Activated T-helper 2 cell treated with anti-CD3 and anti-CD28 coated beads, Interferon-gamma antibody, Interleukin-2, Interleukin-4, amounts not matched to agents 10 μg/mL and 5 μg/mL and 100 μg/mL, durations not matched to agents 14 hours and 24 hours and 36 hours (primary cell): ENCODE results near the gene VAT1. TPM values are rescaled to one million over a fixed set of nuclear protein-coding genes. Genes with fewer than 3 reads are reported as not detected.

Experiments
- DNase-seq: peaks from one replicate; pipeline ENCODE4 v3.0.0; 2021; ENCODE audit warnings: low spot score
- H3K27ac Mint-ChIP-seq: one replicate; pipeline ENCODE4 v1.8.0; 2021; ENCODE audit warnings: mixed read lengths
- H3K27me3 Mint-ChIP-seq: one replicate; pipeline ENCODE4 v1.8.0; 2021; ENCODE audit warnings: low read depth, mixed read lengths
- H3K36me3 Mint-ChIP-seq: one replicate; pipeline ENCODE4 v1.8.0; 2021; ENCODE audit warnings: low read depth, mixed read lengths
- H3K4me1 Mint-ChIP-seq: one replicate; pipeline ENCODE4 v1.8.0; 2021; ENCODE audit warnings: low read depth, mixed read lengths
- H3K4me3 Mint-ChIP-seq: one replicate; pipeline ENCODE4 v1.8.0; 2021; ENCODE audit warnings: low read depth, mild to moderate bottlenecking, moderate library complexity, mixed read lengths
- H3K9me3 Mint-ChIP-seq: one replicate; pipeline ENCODE4 v1.8.0; 2021; ENCODE audit warnings: mixed read lengths
- intact Hi-C: fragments of 100-400 bp; cut with micrococcal nuclease; formaldehyde crosslinking; loops from one replicate; pipeline ENCODE4 v1.15.1; 2023
- total RNA-seq: library from RNA; stranded (reverse); gene quantifications from 2 replicates; pipeline ENCODE4 v1.2.3, GENCODE V29; 2022

VAT1 gene
- total RNA-seq, 1 donor from 2014 or later: 18.6 TPM

DNA sequence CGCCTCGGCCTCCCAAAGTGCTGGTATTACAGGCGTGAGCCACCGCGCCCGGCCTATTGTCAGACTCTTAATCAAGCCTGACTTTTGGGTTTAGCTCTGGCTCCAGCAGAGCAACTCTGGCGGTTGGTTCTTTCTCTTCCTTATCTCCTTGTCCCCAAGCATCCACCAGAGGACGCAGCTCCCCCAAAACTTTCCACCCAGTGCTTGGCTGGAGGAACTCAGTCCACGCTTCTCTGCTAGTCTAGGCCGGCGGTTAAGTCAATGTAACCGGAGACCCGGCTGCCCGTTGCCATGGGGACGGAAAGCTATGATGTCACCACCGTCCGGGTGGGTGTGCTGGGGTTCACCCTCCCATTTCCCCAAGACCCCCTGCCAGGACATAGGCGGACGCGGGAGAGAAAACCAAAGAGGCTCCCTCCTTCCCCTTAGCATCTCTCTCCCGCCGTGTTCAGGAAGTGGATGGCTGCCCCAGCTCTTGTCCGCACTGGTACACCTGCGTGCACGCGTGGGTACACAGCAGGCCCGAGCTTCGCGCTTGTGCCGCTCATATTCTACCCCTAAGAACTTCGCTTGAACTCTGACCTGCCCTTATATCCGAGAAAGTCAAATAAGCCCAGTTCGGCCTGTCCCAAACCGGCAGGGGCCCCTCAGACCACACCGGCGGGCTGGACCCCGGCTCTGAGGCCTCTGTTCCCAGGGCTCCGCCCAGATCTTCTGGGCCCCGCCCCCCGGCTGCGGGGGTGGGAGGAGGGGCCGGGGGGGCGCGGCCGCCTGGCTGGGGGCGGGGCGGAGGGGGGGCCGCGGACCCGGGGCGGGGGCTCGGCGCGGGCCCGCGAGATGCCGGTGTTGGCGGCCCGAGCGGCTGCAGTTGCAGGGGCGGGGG, 2.5 kb upstream of the VAT1 start, which contains the start of gene RND2:
Gene RND2 (plus strand): TSS at position 825 of the 883 bp plus-strand sequence. CDS start 117 bp downstream, outside the sequence.
- intact Hi-C loops: loop anchor here (5.0 kb wide), 3 partner anchors 148 to 458 kb away; partner anchors contain the start of genes DHX8 and NBR1

DNA sequence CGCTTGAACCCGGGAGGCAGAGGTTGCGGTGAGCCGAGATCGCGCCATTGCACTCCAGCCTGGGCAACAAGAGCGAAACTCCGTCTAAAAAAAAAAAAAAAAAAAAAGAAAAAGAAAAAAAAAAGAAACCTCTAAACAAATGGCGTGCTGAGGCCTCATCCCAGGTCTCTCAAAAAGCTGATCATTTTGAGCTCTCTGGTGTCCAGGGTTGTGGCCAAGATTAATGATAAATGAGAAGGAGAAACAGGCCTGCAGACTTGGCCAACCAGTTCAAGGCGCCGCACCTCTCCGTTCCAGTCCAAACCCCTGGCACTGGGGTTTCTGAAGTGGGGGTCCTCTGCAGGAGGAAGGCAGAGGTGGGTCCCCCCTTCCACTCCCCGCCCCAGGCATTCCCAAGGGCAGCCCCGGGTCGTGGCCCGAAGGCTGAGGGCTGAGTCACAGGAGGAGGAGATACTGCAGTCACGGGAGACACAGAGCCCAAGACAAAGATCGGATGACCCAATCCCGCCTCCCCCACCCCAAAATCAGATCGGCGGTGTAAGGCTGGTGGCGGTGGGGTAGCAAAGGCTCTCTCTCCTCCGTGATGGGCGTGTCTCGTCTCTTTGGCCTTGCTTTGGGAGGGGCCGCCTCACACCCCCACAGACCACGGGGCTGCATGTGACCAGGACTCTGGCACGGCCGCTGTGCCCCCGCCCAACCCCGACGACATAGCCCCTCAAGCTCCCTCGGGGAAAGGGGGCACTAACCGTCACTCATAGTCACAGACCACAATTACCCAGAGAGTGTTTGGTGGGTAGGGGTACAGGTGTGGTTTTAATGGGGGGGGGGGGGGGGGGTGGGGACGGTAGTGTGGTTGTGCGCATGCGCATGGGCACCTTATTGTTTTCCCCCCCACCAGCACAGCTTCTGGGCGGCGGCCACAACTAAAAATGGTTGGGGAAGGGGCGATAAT, 1.1 kb downstream of the VAT1 start:
- intact Hi-C loops: loop anchor here (5.0 kb wide), 3 partner anchors 151 to 461 kb away; partner anchors contain the start of genes DHX8 and NBR1
- Mint-ChIP-seq H3K36me3 (no peaks in the 10 kb centered on the region), H3K27me3 (peaks cover 10% of the 10 kb centered on the region), H3K27ac (no peak overlapping the region), H3K4me3 (peak overlapping the region; percentile 82), H3K4me1 (peaks cover 26% of the 10 kb centered on the region), H3K9me3 (no peaks in the 10 kb centered on the region)
- DNase-seq: no peak

More for the DNA sequence above, 2.5 kb upstream of the VAT1 start, which contains the start of gene RND2:
- DNase-seq: peak; percentile 69
- peak within 1 kb of the TSS; percentile 84 for H3K27ac Mint-ChIP-seq
- peak within 1 kb of the TSS; percentile 90 for H3K4me3 Mint-ChIP-seq
- H3K27me3 Mint-ChIP-seq: peaks cover 11% of the 10 kb centered on the region
- H3K36me3 Mint-ChIP-seq: no peaks in the 10 kb centered on the region
- H3K9me3 Mint-ChIP-seq: no peaks in the 10 kb centered on the region
- peaks cover 16% of the 10 kb centered on the region for H3K4me1 Mint-ChIP-seq

DNA sequence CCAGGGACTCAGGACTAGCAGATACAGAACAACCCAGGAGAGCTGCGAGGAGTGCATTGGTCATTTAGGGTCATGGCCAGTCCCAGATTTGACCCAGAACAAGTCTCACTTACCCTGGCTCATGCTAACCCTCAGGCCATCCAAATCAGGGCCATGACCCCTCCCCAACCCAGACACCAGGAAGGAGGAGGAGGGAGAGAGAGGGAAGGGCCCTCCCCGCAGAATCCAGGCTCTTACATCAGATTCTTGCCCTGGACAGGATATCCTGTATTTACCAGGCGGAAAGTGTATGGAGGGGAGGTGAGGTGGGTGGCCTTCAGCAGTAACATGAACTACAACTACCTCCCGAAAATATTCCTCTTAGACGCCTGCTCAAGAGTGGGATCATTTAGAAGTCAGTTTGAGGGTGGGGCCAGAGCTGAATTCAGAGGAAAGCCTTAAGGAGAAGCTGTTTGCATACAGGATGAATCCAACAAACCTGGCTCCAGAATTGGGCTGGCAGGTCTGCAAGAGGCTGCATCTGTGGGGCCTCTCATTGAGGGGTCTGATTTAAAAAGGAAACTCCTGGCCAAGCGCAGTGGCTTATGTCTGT, 2.1 kb downstream of the VAT1 start:
- peaks cover 26% of the 10 kb centered on the region for H3K4me1 Mint-ChIP-seq
- no peak overlapping the region for H3K27ac Mint-ChIP-seq
- no peak for DNase-seq
- H3K9me3 Mint-ChIP-seq: no peaks in the 10 kb centered on the region
- peaks cover 3% of the 10 kb centered on the region for H3K36me3 Mint-ChIP-seq
- H3K4me3 Mint-ChIP-seq: peak overlapping the region; percentile 52
- peaks cover 7% of the 10 kb centered on the region for H3K27me3 Mint-ChIP-seq
- intact Hi-C loops: loop anchor here (5.0 kb wide), 3 partner anchors 152 to 462 kb away; partner anchors contain the start of genes DHX8 and NBR1

DNA sequence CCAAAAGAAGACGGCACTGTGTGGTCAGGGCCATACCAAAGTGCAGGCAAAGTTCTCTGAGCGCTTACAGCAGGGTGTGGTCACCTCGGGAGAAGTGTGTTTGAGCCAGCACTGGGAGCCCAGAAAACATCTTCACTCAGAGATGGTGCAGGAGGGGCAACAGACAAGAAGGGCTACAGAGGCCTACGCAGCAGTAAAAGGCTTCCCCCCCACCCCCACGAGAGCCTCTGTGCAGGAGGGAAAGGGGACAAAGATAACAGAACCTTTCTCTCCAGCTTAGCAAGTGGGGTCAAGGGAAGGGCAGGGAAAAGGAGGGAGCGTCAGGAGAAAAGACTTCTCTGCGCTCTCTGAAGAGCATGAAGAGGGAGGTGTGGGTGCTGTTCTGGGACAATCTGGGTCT, 2.8 kb downstream of the VAT1 start:
- H3K27me3 Mint-ChIP-seq: peaks cover 2% of the 10 kb centered on the region
- DNase-seq: no peak
- H3K27ac Mint-ChIP-seq: no peak overlapping the region
- peaks cover 21% of the 10 kb centered on the region for H3K4me1 Mint-ChIP-seq
- intact Hi-C loops: no loop called here
- peak overlapping the region; percentile 52 for H3K4me3 Mint-ChIP-seq
- no peaks in the 10 kb centered on the region for H3K9me3 Mint-ChIP-seq
- peaks cover 10% of the 10 kb centered on the region for H3K36me3 Mint-ChIP-seq

DNA sequence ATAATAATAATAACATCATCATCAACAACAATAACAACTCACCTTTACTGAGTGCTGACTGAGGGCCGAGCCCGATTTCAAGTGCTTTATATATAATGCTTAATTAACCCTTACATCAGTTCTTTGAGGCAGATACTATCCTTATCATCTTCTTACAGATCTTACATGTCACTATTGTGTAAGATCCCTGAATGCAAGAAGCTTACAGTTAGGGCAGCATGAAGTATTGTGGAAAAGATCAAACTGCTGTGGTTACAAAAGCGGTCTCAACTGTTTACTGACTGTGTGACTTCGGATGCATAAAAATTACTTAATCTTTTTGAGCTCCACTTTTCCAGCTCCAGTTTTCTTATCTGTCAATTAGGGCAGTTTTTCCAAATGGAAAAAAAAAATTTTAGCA, 3.3 kb downstream of the VAT1 start:
- Mint-ChIP-seq H3K27me3 (no peaks in the 10 kb centered on the region), H3K4me3 (no peak overlapping the region), H3K9me3 (no peaks in the 10 kb centered on the region), H3K27ac (no peak overlapping the region), H3K4me1 (peaks cover 19% of the 10 kb centered on the region), H3K36me3 (peaks cover 13% of the 10 kb centered on the region)
- DNase-seq: no peak
- intact Hi-C loops: no loop called here

DNA sequence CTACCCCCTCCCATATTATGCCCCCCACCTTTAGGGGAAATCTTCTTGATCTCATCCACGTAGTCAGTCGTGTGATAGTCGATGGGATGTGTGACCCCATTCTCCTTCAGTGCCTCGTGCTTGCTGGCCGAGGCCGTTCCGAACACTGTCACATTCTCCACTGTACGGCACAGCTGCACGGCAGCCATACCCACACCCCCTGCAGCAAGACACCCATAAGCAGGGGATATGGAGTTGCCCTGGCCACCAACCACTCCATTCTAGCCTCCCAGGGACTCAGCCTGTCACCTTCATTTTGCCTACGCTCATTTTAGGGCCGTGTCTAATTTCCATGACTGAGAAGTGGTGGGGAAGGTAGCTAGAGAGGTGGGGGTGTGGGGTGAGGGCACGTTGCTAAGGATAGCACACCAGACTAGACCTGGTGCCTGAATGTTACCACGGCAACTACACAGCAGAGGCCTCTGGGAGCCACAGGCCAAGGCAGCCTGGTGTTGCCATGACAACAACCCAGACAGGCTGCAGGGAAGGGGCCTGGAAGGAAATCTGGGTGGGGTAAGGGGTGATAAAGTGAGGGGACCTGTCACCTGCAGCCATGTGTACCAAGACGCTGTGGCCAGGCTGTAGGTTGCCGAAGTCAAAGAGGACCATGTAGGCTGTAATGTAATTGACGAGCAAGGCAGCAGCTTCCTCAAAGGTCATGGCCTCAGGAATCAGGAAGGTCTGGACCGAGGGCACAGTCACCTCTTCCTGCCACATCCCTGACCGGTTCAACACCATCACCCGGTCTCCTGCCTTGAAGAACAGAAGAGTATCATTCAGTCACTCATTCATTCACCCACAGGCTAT, 4.0 kb downstream of the VAT1 start:
- intact Hi-C loops: no loop called here
- DNase-seq: peak; percentile 37
- no peak overlapping the region for H3K27ac Mint-ChIP-seq
- H3K4me1 Mint-ChIP-seq: peaks cover 19% of the 10 kb centered on the region
- H3K4me3 Mint-ChIP-seq: no peak overlapping the region
- no peaks in the 10 kb centered on the region for H3K9me3 Mint-ChIP-seq
- H3K36me3 Mint-ChIP-seq: peaks cover 17% of the 10 kb centered on the region
- no peaks in the 10 kb centered on the region for H3K27me3 Mint-ChIP-seq

DNA sequence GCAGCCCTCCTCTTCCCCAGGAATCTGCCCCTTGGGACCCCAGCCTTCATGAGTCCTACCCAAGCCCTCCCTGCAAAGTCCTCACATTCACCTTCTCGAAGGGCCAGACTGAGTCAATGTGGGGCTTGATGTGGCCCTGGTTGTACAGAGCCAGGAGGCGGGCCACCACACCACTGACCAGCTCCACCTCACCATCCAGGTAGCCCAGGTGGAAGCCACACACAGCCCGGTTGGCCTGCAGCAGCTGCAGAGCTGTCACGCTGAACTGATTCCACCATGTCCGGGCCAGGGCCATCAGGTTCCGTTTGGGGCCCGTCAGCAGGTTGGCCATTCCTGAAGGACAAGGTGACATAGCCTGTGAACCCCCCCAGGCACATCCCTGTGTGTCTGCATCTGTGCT, 6.0 kb downstream of the VAT1 start:
- no peak for DNase-seq
- no peak overlapping the region for H3K4me3 Mint-ChIP-seq
- peaks cover 30% of the 10 kb centered on the region for H3K36me3 Mint-ChIP-seq
- no peaks in the 10 kb centered on the region for H3K27me3 Mint-ChIP-seq
- H3K4me1 Mint-ChIP-seq: peaks cover 18% of the 10 kb centered on the region
- H3K9me3 Mint-ChIP-seq: no peaks in the 10 kb centered on the region
- H3K27ac Mint-ChIP-seq: no peak overlapping the region
- intact Hi-C loops: no loop called here

DNA sequence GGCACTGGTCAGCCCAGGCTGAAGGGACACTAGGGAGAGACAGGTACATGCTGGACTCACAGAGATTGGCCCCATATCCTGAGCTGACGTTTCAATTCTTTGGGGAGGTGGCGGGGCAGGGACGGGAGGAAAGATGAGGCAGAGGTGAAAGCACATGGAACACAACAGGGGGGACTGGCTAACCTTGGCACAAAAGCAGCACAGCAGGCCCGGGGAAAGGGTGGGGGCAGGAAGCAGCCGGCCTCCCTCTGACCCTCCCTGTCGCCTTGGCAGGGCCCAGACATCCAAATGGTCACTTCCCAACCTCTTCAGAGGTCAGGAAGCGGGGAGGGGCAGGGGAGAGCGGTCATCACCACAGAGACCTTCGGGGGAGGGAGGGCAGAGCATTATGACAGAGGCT, 6.6 kb downstream of the VAT1 start:
- H3K4me3 Mint-ChIP-seq: no peak overlapping the region
- intact Hi-C loops: no loop called here
- H3K27ac Mint-ChIP-seq: no peak overlapping the region
- H3K27me3 Mint-ChIP-seq: no peaks in the 10 kb centered on the region
- no peak for DNase-seq
- peaks cover 19% of the 10 kb centered on the region for H3K4me1 Mint-ChIP-seq
- no peaks in the 10 kb centered on the region for H3K9me3 Mint-ChIP-seq
- peaks cover 32% of the 10 kb centered on the region for H3K36me3 Mint-ChIP-seq

DNA sequence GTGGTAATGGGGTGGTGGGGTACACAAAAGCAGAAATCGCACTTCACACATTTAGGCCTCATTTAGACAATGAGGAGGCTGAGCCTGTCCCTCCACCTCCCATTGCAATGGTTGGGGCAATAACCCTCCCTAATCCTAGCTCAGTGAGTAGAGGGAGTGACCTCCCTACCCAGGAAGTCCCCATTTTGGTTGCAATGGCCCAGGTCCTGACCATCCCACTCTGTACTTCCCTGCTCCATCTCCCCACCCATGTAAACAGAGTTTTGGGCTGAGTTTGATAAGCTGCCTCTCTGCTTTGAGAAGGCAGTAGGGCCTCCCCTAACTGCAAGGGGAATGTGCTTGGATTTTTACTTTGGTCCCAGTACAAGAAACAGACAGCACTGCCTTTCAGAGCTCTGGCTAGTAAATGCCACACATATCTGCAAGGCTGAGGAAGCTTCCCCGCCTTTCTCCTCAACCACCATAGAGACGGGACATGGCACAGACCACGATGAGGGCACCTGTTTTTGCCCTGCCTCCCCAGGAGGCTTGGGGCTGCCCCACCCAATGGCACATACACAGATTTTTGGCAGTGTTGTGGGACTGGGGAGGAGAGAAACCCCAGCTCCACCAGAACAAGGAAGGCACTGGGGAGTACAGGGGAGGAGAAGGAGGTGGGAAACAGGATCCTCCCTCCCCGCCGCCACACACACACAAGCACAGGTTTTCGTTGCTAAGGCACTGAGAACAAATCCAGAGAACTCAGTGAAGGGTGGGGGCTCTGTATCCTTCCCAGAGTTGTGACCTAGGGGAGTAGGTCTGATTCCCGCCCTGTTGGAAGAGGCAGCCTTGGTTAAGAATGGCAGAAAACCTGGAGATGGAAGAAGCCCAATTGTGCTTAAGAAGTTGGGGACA, 7.3 kb downstream of the VAT1 start:
- Mint-ChIP-seq H3K4me3 (no peak overlapping the region), H3K36me3 (peaks cover 37% of the 10 kb centered on the region), H3K9me3 (no peaks in the 10 kb centered on the region), H3K4me1 (peaks cover 22% of the 10 kb centered on the region), H3K27me3 (no peaks in the 10 kb centered on the region), H3K27ac (no peak overlapping the region)
- no peak for DNase-seq
- intact Hi-C loops: no loop called here

DNA sequence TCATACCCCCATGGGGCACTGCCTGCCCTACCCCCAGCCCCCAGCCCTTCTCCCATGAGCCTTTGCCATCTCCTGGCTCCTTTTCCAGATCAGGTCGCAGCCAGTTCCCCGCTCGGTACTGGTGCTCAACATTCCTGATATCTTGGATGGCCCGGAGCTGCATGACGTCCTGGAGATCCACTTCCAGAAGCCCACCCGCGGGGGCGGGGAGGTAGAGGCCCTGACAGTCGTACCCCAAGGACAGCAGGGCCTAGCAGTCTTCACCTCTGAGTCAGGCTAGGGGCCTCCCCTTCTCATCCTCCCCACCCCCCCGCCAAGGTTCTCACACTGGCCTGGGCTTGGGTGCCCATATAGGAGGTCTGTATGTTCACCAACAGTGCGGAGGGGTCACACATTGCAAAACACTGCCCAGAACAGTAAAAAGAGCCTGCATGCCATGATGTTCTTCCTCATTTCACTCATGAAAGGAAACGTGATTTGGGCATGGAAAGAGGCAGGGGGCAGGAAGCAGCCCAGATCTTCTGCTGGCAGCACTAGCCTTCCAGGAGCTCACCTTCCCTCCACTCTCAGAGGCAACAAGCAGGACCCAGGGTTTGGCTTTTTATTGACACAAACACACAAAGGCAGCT, 8.1 kb downstream of the VAT1 start:
- peaks cover 17% of the 10 kb centered on the region for H3K4me1 Mint-ChIP-seq
- no peak for DNase-seq
- H3K36me3 Mint-ChIP-seq: peaks cover 37% of the 10 kb centered on the region
- intact Hi-C loops: no loop called here
- no peaks in the 10 kb centered on the region for H3K9me3 Mint-ChIP-seq
- H3K4me3 Mint-ChIP-seq: no peak overlapping the region
- no peaks in the 10 kb centered on the region for H3K27me3 Mint-ChIP-seq
- H3K27ac Mint-ChIP-seq: no peak overlapping the region

DNA sequence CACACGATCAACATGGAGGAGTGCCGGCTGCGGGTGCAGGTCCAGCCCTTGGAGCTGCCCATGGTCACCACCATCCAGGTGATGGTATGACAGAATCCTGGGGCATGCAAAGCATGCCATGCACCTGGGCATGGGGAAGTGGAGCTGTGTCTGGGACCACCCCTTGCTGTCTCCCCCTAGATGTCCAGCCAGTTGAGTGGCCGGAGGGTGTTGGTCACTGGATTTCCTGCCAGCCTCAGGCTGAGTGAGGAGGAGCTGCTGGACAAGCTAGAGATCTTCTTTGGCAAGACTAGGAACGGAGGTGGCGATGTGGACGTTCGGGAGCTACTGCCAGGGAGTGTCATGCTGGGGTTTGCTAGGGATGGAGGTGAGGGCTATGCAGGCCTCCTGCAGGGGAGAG, 8.9 kb downstream of the VAT1 start:
- H3K4me1 Mint-ChIP-seq: peaks cover 10% of the 10 kb centered on the region
- H3K9me3 Mint-ChIP-seq: no peaks in the 10 kb centered on the region
- no peak for DNase-seq
- H3K27ac Mint-ChIP-seq: no peak overlapping the region
- peaks cover 37% of the 10 kb centered on the region for H3K36me3 Mint-ChIP-seq
- H3K4me3 Mint-ChIP-seq: no peak overlapping the region
- intact Hi-C loops: no loop called here
- H3K27me3 Mint-ChIP-seq: no peaks in the 10 kb centered on the region
